Neural progenitor cell (in vitro differentiated cells): ENCODE measurements around the gene TNFRSF6B. TPM values are rescaled to one million over a fixed set of nuclear protein-coding genes. Genes with fewer than 3 reads are reported as not detected.
A peak's percentile ranks its signal among the peaks of the same experiment; 100 is the strongest.
"Not testable (repeated sequence)": the region's sequence is repeated elsewhere in the genome, so short reads cannot be mapped to it uniquely, and the experiment has no call there.

Experiments
- DNase-seq: peaks from one replicate; pipeline ENCODE4 v3.0.0-alpha.2; 2016; ENCODE audit warnings: low spot score
- H2AFZ ChIP-seq: fragments of 200-600 bp; sonication (generic); replicated peaks from 2 replicates; pipeline ENCODE4 v1.6.1; 2016; ENCODE audit warnings: antibody characterized with exemption
- H3F3A ChIP-seq: fragments of 200-600 bp; sonication (generic); 2 replicates; pipeline ENCODE4 v1.6.1; 2016; ENCODE audit warnings: antibody characterized with exemption, low read depth
- H3K27ac ChIP-seq: fragments of 200-600 bp; sonication (generic); 2 replicates; pipeline ENCODE4 v1.5.1; 2016; ENCODE audit warnings: mild to moderate bottlenecking
- H3K27me3 ChIP-seq: fragments of 200-600 bp; sonication (generic); 2 replicates; pipeline ENCODE4 v1.6.1; 2016; ENCODE audit warnings: mild to moderate bottlenecking, moderate library complexity
- H3K36me3 ChIP-seq: fragments of 200-600 bp; sonication (generic); 2 replicates; pipeline ENCODE4 v1.5.1; 2016
- H3K4me1 ChIP-seq: fragments of 200-600 bp; sonication (generic); 2 replicates; pipeline ENCODE4 v1.6.1; 2016; ENCODE audit warnings: mixed run types
- H3K4me2 ChIP-seq: fragments of 200-600 bp; sonication (generic); 2 replicates; pipeline ENCODE4 v1.6.1; 2016
- H3K4me3 ChIP-seq: fragments of 200-600 bp; sonication (generic); 2 replicates; pipeline ENCODE4 v1.5.1; 2016
- H3K79me2 ChIP-seq: fragments of 200-600 bp; sonication (generic); 2 replicates; pipeline ENCODE4 v1.6.1; 2016; ENCODE audit warnings: low read depth
- H3K9ac ChIP-seq: fragments of 200-600 bp; sonication (generic); 2 replicates; pipeline ENCODE4 v1.6.1; 2016
- H3K9me3 ChIP-seq: fragments of 200-600 bp; sonication (generic); 2 replicates; pipeline ENCODE4 v1.5.1; 2016; ENCODE audit warnings: low read depth
- H4K20me1 ChIP-seq: fragments of 200-600 bp; sonication (generic); 2 replicates; pipeline ENCODE4 v1.6.1; 2016; ENCODE audit warnings: low read depth
- H3K27ac Mint-ChIP-seq: 3 replicates; pipeline ENCODE4 v1.8.0; 2021; ENCODE audit warnings: mixed read lengths
- H3K27me3 Mint-ChIP-seq: 2 replicates; pipeline ENCODE4 v1.8.0; 2022; ENCODE audit warnings: low read depth, mild to moderate bottlenecking, inconsistent platforms, moderate library complexity, mixed read lengths; ENCODE audit not compliant: insufficient read depth
- H3K36me3 Mint-ChIP-seq: 3 replicates; pipeline ENCODE4 v1.8.0; 2021; ENCODE audit warnings: mixed read lengths
- H3K4me1 Mint-ChIP-seq: 3 replicates; pipeline ENCODE4 v1.8.0; 2021; ENCODE audit warnings: mixed read lengths
- H3K4me3 Mint-ChIP-seq: 3 replicates; pipeline ENCODE4 v1.8.0; 2021; ENCODE audit warnings: mild to moderate bottlenecking, moderate library complexity, mixed read lengths
- H3K9me3 Mint-ChIP-seq: 3 replicates; pipeline ENCODE4 v1.8.0; 2020; ENCODE audit warnings: mixed read lengths
- CTCF ChIP-seq: fragments of 200-600 bp; sonication (generic); IDR thresholded peaks from 2 replicates; pipeline ENCODE4 v1.5.1; 2017; ENCODE audit warnings: antibody characterized with exemption, mild to moderate bottlenecking
- EZH2 ChIP-seq: fragments of 200-600 bp; sonication (generic); IDR thresholded peaks from 2 replicates; pipeline ENCODE4 v1.6.1; 2017; ENCODE audit warnings: antibody characterized with exemption, mild to moderate bottlenecking, moderate library complexity
- EZH2phosphoT487 ChIP-seq: fragments of 200-600 bp; sonication (generic); IDR thresholded peaks from 2 replicates; pipeline ENCODE4 v1.6.1; 2017; ENCODE audit warnings: antibody characterized with exemption
- total RNA-seq: library from RNA; depleted of rRNA; stranded (reverse); fragments of >200 nt; gene quantifications from 2 replicates; pipeline ENCODE4 v1.2.3, GENCODE V29; 2015; ENCODE audit warnings: low replicate concordance

Gene TNFRSF6B
- total RNA-seq, 1 donor from 2014 or later = not detected

GRCh38 chr20:63659370-63659769, 37.1 kb upstream of the TNFRSF6B start:
- TF ChIP-seq EZH2 (no peak), EZH2phosphoT487 (no peak), CTCF (no peak)
- Histone ChIP-seq H3K27me3 (peaks cover 6% of the 10 kb centered on the region), H3K9me3 (no peaks in the 10 kb centered on the region), H3K79me2 (peaks cover 8% of the 10 kb centered on the region), H3K4me3 (peak overlapping the region; percentile 94), H3K4me1 (no peaks in the 10 kb centered on the region), H4K20me1 (peaks cover 3% of the 10 kb centered on the region), H3K36me3 (no peaks in the 10 kb centered on the region), H3K27ac (no peak overlapping the region), H3K9ac (no peak overlapping the region), H2AFZ (no peak overlapping the region), H3F3A (peaks cover 4% of the 10 kb centered on the region), H3K4me2 (peak overlapping the region; percentile 84)
- Mint-ChIP-seq H3K27me3 (peaks cover 11% of the 10 kb centered on the region), H3K36me3 (peaks cover 2% of the 10 kb centered on the region), H3K4me3 (peak overlapping the region; percentile 95), H3K9me3 (no peaks in the 10 kb centered on the region), H3K4me1 (peaks cover 30% of the 10 kb centered on the region), H3K27ac (no peak overlapping the region)
- no peak for DNase-seq

DNA sequence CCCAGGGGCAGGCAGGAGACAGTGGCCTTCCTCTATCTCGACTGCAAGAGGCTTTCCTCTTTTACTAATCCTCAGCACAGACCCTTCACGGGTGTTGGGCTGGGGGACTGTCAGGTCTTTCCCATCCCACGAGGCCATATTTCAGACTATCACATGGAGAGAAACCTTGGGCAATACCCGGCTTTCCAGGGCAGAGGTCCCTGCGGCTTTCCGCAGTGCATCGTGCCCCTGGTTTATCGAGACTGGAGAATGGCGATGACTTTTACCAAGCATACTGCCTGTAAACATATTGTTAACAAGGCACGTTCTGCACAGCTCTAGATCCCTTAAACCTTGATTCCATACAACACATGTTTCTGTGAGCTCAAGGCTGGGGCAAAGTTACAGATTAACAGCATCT, 36.3 kb upstream of the TNFRSF6B start:
- H3K4me1 ChIP-seq, H2AFZ ChIP-seq, H3K9me3 Mint-ChIP-seq, H3K27me3 Mint-ChIP-seq, H3K36me3 ChIP-seq, H3K27me3 ChIP-seq, H3K27ac Mint-ChIP-seq, H3K27ac ChIP-seq, H3K9me3 ChIP-seq, DNase-seq, H3K9ac ChIP-seq, H3K4me3 ChIP-seq, H3K79me2 ChIP-seq, H3K36me3 Mint-ChIP-seq, H4K20me1 ChIP-seq, H3K4me2 ChIP-seq, H3F3A ChIP-seq: not testable (repeated sequence)
- Mint-ChIP-seq H3K4me1 (peaks cover 30% of the 10 kb centered on the region), H3K4me3 (peak overlapping the region; percentile 95)

DNA sequence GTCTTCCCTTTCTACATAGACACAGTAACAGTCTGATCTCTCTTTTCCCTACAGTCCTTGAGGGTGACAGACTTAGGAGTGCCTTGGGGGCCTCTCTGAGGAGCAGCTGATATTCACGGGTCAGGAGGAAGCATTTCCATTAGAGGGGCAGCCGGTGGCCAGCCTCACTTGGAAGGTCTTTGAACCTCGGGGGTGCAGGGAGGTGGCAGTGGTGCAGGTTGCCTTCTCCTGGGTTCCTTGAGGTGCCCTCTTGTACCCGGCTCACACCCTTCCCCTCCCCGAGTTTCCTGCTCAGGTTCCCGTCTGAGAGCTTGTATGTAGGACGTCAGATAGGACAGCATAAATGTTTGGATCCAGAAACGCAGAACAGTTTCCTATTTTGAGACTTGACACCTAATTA, 35.8 kb upstream of the TNFRSF6B start:
- Mint-ChIP-seq H3K4me1 (peaks cover 31% of the 10 kb centered on the region), H3K4me3 (peak overlapping the region; percentile 25), H3K36me3 (peaks cover 4% of the 10 kb centered on the region), H3K9me3 (no peaks in the 10 kb centered on the region), H3K27me3 (peaks cover 10% of the 10 kb centered on the region), H3K27ac (no peak overlapping the region)
- DNase-seq = no peak
- no peaks in the 10 kb centered on the region for H3F3A ChIP-seq
- no peaks in the 10 kb centered on the region for H3K36me3 ChIP-seq
- no peak overlapping the region for H3K4me3 ChIP-seq
- peaks cover 3% of the 10 kb centered on the region for H4K20me1 ChIP-seq
- H3K79me2 ChIP-seq = peaks cover 8% of the 10 kb centered on the region
- no peak overlapping the region for H3K4me2 ChIP-seq
- H3K27me3 ChIP-seq = no peaks in the 10 kb centered on the region
- TF ChIP-seq CTCF (no peak), EZH2phosphoT487 (no peak), EZH2 (no peak)
- no peak overlapping the region for H2AFZ ChIP-seq
- no peaks in the 10 kb centered on the region for H3K4me1 ChIP-seq
- H3K9me3 ChIP-seq = no peaks in the 10 kb centered on the region
- H3K9ac ChIP-seq = no peak overlapping the region
- H3K27ac ChIP-seq = no peak overlapping the region

DNA sequence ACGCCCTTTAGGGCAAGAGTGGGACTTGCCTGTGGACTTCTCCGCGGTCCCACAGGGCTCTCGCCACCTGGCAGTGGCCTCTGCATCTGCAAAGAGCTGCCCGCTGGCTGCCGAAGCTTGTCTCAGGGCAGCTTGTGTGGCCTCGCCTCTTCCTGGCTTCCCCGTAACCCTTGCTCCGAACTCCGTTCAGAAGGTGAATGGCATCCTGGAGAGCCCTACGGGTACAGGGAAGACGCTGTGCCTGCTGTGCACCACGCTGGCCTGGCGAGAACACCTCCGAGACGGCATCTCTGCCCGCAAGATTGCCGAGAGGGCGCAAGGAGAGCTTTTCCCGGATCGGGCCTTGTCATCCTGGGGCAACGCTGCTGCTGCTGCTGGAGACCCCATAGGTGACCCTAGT, 35.3 kb upstream of the TNFRSF6B start:
- H3K36me3 ChIP-seq = no peaks in the 10 kb centered on the region
- H3K4me3 ChIP-seq = no peak overlapping the region
- Mint-ChIP-seq H3K4me1 (peaks cover 31% of the 10 kb centered on the region), H3K36me3 (peaks cover 7% of the 10 kb centered on the region), H3K9me3 (no peaks in the 10 kb centered on the region), H3K27me3 (peaks cover 8% of the 10 kb centered on the region), H3K27ac (no peak overlapping the region), H3K4me3 (no peak overlapping the region)
- H3K9me3 ChIP-seq = no peaks in the 10 kb centered on the region
- no peak overlapping the region for H2AFZ ChIP-seq
- no peak overlapping the region for H3K4me2 ChIP-seq
- no peak for DNase-seq
- no peaks in the 10 kb centered on the region for H3K4me1 ChIP-seq
- no peak overlapping the region for H3K27ac ChIP-seq
- no peaks in the 10 kb centered on the region for H3F3A ChIP-seq
- no peak for TF ChIP-seq EZH2phosphoT487
- no peak for TF ChIP-seq CTCF
- no peak for TF ChIP-seq EZH2
- peaks cover 8% of the 10 kb centered on the region for H3K79me2 ChIP-seq
- H4K20me1 ChIP-seq = peaks cover 3% of the 10 kb centered on the region
- H3K9ac ChIP-seq = no peak overlapping the region
- H3K27me3 ChIP-seq = no peaks in the 10 kb centered on the region
